Prostate gland (tissue), 2 donors: Measurements from ENCODE around the gene NR2C2AP.

ENCODE experiments used
- CTCF ChIP-seq, 4 experiments: fragments of 200-600 bp in 2 of 4; fragments of 450-650 bp in 2 of 4; sonication (generic) in 2 of 4; IDR thresholded peaks; 1 replicate in 3 of 4; 2 replicates in 1 of 4; pipeline ENCODE4 v1.5.1; 2016 to 2019; ENCODE audit warnings: antibody characterized with exemption in 4 of 4, mild to moderate bottlenecking in 2 of 4, moderate library complexity in 2 of 4
- POLR2A ChIP-seq: fragments of 450-650 bp; IDR thresholded peaks from one replicate; pipeline ENCODE4 v1.6.1; 2016; ENCODE audit warnings: antibody characterized with exemption, mild to moderate bottlenecking
- POLR2AphosphoS5 ChIP-seq: sonication (generic); formaldehyde crosslinking; IDR thresholded peaks from one replicate; pipeline ENCODE4 v1.6.1; 2017; ENCODE audit warnings: antibody characterized with exemption

GRCh38 chr19:19223060-19223459 is 19.8 kb upstream of the NR2C2AP start:
- TF ChIP-seq POLR2AphosphoS5 (no peak), POLR2A (no peak), CTCF (IDR thresholded peaks at IDR 0.05) (no peak)
